ELR (cell line): ENCODE data around the gene NHP2.
A peak's percentile ranks its signal among the peaks of the same experiment; 100 is the strongest.

ENCODE experiments used
- DNase-seq: peaks from one replicate; pipeline ENCODE4 v3.0.0-alpha.2; 2015; ENCODE audit warnings: low read depth

NHP2 gene

GRCh38 chr5:178114325-178115135 lies 39.2 kb downstream of the NHP2 start:
- no peak for DNase-seq

DNA sequence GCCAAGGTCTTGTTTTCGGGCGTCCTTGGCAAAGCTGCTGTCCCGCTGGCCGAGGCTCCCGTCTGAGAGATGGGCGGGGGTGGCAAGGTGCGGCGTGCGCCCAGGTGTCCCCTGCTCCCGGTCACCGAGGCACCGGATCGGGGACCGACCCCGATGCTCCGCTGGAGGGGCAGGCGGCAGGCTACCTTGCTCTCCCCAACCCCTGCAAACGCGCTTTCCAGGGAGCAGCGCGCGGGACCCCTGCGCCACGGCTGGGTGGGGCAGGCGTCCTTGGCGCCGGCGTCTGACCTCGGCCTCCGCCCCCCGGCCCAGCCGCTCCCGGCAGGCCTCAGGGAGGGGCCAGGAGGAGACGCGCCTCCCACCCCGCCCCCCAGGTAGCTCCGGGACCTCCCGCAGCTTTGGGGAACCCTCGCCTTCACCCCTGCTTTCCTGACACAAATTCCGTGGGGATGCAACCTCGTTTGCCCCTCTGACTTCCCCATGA lies 39.8 kb downstream of the NHP2 start:
- no peak for DNase-seq

GRCh38 chr5:178113141-178113787 lies 40.4 kb downstream of the NHP2 start, which contains the start of gene N4BP3:
N4BP3 (plus strand) TSS chr5:178113532; CDS start chr5:178119584, 6,052 bp downstream.
- peak; percentile 76 for DNase-seq

DNA sequence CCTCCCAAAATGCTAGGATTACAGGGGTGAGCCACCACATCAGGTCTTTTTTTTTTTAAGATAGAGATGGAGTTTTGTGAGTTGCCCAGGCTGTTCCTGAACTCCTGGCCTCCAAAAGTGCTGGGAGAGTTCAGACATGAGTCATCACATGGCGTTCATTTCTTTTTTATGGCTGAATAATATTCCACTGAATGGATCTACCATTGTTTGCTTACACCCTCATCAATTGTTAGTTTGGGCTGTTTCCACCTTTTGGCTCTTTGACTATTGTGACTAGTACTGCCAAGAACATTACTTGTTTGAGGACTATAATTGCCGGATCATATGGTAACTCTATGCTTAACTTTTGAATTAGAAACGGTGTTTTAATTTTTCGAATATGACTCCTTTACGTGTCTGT lies 41.1 kb downstream of the NHP2 start:
- no peak for DNase-seq

DNA sequence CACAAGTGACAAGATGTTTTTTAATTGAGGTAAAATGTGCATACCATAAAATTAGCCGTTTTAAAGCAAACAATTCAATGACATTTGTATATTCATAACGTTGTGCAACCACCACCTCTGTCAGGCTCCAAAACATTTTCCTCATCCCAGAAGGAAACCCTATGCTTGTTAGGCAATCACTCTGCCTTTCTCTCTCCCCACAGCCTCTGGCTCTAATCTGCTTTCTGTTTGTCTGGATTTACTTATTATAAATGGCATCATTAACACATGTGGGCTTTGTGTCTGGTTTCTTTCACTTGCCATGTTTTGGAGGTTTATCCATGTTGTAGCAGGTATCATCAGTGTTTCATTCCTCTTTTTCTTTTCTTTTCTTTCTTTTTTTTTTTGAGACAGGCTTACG lies 41.8 kb downstream of the NHP2 start:
- no peak for DNase-seq

DNA sequence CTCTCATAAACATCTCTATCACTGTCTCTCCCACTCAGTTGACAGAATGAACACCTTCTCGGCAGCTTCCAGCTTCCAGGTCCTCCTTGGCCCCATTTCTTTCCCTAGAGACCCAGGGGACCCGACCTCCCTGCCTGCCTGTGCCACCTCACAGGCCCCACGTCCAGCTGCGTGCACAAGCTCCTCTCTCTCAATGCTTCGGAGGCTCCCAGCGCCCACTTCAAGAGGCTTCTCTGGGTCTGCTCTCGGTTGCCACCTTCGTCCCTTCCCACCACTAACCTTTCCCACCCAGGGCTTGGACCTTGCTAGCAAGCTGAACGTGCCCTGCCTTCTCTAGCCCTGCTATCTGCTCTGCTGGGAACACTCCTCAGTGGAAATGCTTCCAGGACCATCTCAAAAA lies 43.2 kb downstream of the NHP2 start:
- no peak for DNase-seq

- no peak for DNase-seq
Measured at GRCh38 chr5:178108966-178109365, 44.7 kb downstream of the NHP2 start.

DNA sequence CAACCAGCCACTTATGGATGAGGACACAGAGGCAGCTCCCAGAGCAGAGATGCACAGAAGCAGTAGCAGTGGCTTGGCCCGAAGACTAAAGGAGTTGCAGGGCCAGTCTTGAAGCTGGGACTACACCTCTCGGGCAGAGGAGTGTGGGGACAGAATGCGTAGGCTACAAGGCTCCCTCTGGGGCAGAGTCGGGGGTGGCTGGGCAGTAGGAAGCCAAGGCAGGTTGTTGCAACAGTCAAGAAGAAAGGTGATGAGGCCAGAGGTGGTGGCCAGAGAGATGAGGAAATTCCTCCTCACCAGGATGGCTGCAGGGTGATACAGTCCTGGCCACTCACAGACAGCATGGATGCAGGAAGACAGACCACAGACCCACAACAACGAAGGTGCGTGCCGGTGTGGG lies 45.2 kb downstream of the NHP2 start:
- DNase-seq: no peak

DNA sequence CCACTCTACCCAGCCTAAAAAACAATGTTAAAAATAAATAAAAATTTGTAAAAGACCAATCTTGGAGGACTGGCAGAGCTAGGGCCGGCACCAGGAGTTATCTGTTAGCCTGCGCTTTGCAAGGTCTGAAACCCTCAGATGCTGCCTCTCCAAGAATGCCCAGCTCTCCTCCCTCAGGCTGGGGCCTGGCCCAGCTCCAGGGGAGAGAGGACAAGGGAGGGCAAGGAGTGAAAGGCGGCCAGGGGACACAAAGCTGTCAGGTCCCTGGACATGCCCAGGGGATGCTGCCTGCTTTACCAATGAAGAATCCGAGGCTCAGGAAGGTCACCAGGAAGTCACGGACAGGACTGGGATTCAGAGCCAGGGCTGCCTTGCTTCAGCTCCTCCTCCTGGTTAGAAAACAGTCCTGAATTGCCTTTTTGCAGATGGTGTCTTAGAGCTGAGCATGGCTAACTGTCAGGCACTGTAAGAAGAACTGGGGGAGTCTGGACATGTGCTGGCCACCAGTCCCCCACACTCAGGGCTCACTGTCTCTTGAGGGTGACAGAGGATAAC lies 45.9 kb downstream of the NHP2 start:
- DNase-seq: no peak

GRCh38 chr5:178106556-178107239 lies 47.0 kb downstream of the NHP2 start:
- DNase-seq: no peak

DNA sequence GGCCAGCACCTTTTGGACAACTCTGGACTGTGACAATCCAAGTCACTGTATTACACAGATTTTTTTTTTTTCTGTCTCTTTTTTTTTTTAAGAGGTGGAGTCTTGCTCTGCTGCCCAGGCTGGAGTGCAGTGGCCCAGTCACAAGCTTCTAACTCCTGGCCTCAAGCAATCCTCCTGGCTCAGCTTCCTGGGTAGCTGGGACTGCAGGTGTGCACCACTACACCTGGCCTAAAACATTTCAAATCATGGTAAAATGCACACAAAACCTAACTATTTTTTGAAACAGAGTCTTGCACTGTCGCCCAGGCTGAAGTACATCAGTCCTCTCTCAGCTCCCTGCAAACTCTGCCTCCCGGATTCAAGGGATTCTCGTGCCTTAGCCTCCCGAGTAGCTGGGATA lies 47.6 kb downstream of the NHP2 start:
- DNase-seq: no peak

DNA sequence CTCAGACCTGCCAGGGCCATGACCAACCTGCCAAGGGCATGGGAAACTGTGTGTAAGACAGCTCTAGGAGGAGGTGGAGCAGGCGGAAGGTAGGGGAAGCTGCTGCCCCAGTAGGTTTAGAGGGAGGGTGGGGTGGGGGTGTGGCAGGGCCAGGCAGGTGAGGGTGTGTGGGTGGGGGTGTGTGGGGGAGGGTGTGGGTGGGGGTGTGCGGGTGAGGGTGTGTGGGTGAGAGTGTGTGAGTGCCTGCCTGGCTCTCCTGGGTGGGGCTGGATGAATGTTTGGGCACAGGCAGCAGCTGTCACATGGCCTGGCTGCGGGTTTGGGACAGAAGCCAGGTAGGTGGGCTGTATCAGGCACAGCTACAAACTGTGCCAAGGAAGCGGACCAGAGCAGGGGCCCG lies 49.2 kb downstream of the NHP2 start:
- no peak for DNase-seq

GRCh38 chr5:178103612-178104011 lies 50.1 kb downstream of the NHP2 start:
- no peak for DNase-seq
